HEK293 (cell line): ENCODE results near the gene COL24A1.

Experiments
- CTCF ChIP-seq: fragments of 450-650 bp; formaldehyde crosslinking; IDR thresholded peaks from 2 replicates; pipeline ENCODE4 v1.5.1; 2016; ENCODE audit warnings: missing biosample characterization, missing genetic modification characterization
- TCF7L2 ChIP-seq: IDR thresholded peaks from 2 replicates; pipeline ENCODE4 v1.6.1; 2011; ENCODE audit warnings: low read depth, mild to moderate bottlenecking, inconsistent platforms, low read length, moderate library complexity, borderline replicate concordance
- ZBTB20 ChIP-seq: fragments of 450-650 bp; formaldehyde crosslinking; IDR thresholded peaks from 2 replicates; pipeline ENCODE4 v1.5.1; 2016; ENCODE audit warnings: missing biosample characterization, missing genetic modification characterization

GRCh38 chr1:85957760-85958159, 198.8 kb downstream of the COL24A1 start:
- TF ChIP-seq CTCF (tag by site-specific recombination) (no peak), TCF7L2 (no peak), ZBTB20 (no peak)
